CD4-positive, alpha-beta T cell treated with Interleukin-4 for 1 hour (primary cell): ENCODE data around the gene NRARP.

Source experiments
- DNase-seq, 2 donors: peaks; one replicate each; pipeline ENCODE4 v3.0.0-alpha.2; 2020 to 2022

Gene NRARP

DNA sequence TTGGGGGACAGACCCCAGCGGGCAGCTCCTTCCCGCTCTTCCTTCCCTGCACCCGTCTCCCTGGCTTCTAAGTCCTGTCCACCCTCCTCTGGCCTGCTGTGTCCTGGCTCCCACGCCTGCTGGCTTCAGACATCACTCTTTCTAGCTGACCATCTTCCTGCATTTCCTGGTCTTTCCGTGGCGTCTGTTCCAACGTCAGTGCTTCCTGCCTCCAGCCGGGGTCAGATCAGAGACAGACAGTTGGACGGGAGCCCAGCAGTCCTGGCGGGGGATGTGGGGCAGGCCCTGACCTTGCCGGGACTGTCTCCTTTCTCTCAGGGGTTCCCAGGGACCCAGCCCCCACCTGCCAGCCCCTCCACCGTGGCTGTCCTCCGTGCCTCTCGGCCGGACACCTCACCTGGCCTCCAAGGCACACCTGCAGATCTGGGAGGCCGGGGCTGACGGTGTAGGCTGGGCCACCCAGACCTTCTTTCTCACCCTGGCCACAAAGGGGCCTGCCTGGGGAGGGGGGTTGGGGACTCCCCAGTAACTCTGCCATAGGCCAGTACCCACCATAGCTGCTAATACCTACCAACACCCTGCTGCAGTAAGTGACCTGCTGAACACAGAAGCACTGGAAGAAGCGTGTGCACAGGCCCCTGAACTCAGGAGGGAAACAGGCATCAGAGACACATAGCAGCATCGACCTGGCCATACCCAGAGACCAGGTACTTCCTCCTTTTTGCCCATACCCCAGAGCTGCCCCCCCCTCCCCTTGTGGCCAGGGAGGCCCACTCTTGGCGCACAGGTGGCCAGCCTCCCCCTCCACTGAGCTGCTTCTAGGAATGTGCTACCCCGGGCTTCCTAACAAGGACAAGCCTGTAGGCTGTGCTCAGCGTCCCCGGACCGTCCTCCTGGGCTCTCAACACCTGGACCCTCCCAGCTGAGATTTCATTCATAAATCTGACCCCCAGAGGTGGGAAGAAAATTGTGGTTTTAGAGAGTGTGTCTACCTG is 5.1 kb downstream of the NRARP start:
- no peak for DNase-seq

DNA sequence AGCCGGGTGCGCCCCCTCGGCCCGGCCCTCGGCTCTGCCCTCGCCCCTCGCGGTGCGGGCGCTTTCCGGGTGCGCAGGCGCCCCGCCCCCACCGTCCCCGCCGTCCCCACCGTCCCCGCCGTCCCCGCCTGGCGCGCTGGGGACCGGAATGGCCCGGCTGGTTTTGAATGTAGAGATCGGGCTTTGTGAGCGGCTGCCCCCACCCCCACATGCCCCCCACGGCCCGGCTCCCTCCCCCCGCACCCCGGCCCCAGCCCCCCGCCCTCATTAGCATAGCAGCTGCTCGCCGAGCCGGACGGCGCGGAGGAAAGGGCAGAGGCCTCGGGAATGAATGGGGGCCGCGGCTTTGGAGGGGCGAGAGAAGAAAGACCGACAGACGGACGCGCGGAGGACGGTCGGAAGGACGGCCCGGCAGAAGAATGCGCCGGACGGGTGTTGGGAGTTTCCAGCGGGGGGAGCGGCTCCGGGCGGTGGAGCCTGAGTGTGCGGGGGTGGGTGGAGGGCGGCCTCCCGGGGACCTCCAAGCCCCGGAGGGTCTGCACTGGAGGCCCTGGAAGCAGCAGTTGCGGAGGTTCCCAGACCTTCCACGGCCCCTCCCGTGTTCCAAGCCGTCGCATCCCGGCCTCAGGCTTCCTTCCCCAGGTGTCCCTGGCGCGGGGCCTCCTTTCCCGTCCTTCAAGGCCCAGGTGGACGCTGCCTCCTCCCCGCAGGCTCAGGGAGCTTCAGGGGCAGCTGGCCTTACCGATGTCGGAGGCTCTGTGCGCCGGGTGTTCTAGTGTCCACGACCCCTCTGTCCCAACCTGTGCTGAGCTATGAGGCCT is 6.0 kb downstream of the NRARP start:
- DNase-seq, result no peak

DNA sequence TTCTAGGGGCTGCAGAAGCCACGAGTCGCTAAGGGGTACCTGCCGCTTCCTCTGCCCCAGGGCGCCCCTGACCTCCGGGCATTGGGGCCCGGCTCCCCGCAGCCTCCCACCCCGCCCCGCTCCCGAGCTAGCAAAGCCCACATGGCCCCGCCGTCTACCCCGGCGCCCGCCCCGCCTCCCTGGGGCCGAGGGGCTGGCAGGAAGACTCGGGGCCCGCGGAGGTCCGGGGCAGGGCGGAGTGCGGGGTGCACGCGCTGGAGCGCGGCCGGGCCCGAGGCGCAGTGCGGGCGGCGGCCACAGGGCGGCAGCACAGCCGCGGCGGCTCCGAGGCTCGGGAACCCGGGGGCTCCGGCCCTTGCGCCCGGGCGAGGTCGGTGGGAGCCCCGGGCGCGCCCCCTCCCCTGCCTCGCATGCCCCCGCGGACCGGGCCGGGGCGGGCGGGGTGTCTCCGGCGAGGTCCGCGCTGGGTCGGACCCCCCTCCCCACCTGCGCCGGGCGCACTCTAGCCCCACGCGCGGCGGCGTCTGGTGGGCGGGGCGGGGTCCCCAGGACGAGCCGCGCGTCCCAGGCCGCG is 6.7 kb downstream of the NRARP start:
- peak; percentile 27 to 52 for DNase-seq

DNA sequence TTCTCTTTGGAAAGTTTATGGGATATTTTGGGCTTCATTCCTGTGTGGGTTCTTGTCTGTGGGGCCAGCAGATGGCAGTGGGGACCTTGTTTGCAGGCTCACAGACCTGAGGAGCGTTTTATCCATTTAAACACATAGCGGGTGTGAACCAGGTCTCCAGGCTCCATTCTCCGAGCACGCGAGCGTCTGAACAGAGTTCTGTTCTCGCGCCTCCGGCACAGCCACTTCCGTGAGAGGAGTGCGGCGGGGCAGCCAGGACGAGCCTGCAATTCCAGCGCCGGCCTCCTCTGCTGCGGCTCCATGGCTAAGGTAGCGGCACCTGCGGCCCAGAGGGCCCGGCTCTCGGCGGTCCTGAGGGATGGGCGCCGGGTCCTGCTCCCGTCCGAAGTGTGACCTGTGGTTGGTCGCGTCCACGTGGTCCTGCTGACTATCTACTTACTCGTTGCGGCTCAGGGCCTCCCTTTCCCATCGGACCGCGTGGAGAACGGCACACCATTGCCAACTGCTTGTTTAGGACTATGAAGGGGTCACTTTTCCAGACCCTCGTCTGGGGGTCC is 7.3 kb downstream of the NRARP start:
- DNase-seq, result no peak

DNA sequence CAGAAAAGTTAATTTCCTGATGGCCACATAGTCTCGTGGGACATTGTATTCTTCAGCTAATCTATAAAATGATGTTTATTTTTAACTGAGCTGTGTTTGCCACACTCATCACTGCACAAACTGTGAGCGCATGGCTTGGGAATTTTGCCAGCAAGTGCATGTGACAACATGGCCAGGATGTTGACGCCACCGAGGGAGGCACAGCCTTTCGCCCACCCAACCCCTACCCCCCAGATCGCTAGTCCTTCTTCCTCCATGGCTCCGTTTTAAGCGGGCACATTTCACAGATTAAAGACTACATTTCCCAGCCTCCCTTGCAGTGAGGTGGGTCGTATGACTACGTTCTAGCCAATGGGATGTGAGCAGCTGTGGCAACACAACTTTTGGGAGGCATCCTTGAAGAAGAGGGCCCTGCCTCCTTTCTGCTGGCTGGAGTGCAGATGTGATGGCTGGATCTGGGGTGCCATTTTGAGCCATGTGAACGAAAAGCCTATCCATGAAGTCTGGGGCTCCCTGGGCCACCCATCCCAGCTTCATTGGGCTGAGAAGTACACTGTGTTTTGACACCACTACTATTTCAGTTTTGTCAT is 7.9 kb downstream of the NRARP start:
- DNase-seq, result peak; percentile 32 to 39

DNA sequence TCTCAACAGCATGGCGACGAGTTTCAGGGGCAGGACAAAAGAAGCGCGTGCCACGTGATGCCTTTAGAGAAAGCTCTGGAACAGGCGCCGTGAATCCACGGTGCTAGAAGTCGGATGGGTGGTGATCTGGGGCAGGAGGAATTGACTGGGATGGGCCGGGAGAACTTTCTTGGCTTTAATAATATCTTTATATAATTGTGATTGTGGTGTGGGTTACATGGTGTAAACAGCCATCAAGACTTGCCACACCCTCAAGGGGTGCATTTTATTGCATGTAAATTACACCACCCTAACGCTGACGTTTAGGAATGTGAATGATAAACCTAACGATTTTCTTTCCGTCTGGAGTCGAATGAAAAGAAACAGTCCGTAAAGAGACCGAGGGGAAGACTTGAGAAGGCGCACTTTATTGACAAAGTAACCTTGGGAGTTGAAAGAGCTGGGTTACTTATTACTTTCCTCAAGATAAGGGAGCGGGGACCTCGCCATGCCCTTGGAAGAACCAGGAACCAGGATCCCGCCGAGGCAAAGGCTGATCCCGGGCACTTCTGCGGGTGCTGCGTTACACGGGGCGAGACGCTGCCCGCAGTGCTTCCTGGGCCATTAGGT is 8.5 kb downstream of the NRARP start:
- DNase-seq, result no peak

DNA sequence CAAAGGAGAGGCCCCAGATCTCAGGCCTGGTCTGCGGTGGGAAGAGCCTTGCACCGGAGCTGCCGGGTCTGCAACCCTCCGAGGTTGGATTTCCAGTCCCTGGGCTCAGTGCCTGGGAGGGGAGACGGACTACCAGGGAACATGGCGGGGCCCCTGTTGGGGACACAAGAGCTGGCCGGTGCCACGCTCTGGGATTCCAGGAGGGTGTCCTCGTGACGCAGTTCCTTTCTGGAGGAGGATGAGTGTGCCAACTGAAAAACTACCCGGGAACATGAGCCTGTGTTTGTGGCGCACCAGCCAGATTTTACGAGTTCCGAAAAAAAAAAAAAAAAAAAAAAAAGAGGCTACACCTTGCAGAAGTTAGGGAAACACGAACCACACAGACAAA is 9.0 kb downstream of the NRARP start:
- DNase-seq, result no peak

DNA sequence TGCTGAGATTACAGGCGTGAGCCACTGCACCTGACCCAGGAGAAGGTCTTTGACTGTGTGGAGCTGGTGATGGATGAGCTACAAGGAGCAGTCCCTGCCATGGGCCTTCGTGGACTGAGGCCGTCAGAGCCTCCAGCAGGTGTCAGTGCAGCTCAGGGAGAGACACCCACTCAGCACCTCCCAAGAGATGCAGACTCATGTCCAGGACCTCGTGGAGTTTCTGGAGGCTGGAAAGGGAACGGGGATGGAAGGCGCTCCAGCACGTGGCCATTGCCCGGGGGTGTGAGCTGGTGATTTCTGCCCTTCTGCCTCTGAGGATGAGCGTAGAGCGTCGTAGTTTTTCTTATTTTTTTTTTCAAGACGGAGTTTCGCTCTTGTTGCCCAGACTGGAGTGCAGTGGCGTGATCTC is 15.1 kb downstream of the NRARP start:
- DNase-seq, result peak in 1 of 2 donors; percentile 39

DNA sequence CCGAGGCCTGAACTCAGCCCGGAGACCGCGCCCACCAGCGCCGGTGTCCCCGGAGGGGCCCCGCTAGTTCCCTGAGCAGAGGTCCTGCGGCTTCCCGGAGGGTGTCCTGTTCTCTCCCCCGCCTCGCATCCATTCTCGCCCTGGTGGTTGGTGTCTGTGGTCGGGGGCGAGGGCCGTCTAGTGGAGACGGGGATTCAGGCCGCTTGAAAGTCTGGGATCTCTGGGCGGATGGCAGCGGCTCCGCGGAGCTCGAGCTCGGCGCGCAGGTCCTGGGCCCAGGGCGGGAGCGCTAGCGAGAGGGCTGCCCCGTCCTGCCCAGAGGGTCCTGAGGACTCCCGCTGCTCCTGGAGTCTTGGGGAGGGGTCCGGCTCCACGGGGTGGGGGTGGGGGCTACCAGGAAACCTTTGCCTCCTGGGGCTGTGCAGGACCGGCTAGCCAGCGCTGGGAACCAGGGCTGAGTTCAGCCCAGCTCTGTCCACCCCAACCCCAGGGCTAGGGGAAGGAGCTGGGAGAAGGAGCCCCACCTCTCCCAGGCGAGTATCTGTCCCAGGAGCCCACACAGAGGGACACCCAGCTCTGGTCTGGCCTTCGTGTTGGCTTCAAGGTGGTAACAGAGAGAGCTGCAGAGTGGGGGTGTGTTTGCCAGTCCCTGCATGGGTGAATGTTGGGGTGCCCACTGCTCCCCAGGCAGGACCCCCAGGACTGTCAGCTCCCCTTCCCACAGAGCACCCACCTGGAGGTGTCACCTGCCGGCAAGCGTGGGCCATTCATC is 20.5 kb downstream of the NRARP start:
- DNase-seq, result no peak

DNA sequence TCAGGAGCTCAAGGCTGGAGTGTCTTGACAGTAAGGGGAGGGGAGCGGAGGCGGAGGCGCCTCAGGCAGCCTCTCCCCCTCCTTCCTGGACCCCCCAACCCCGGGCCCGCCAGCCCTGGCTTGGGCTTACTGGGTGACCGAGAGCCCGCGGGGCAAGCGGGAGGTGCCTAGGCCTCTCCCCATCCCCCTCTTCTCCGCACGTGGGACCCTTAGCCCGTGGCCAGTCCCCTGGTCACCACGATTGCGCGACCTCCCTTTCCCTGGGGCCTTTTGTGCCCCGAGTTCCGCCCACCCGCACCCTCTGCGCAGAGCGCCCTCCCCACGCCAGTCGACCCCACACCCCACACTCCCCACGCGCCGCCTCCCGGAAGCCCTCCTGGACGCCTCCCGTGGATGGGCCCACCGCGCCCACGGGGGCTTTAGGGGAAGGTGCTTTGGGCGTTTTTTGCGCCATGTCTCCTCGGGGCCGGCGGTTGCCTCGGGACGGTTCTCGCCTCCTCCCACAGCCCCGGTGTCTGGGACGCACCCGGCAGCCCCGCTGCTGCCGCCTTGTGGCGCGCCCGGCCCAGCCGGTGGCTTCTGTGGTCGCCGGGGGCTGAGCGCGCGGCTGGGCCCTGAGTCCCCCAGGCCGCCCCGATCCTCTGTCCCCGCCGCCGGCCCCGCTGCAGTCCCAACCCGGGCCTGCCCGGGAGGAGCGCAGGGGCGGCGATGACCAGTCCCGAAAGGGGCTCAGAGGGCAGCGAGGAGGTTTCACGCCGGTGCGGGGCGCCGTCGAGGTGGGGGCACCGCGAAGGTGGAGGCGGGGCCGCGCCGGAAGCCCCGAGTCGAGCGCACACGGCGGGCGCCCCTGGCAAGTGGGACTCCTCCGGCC is 21.4 kb downstream of the NRARP start:
- no peak for DNase-seq

DNA sequence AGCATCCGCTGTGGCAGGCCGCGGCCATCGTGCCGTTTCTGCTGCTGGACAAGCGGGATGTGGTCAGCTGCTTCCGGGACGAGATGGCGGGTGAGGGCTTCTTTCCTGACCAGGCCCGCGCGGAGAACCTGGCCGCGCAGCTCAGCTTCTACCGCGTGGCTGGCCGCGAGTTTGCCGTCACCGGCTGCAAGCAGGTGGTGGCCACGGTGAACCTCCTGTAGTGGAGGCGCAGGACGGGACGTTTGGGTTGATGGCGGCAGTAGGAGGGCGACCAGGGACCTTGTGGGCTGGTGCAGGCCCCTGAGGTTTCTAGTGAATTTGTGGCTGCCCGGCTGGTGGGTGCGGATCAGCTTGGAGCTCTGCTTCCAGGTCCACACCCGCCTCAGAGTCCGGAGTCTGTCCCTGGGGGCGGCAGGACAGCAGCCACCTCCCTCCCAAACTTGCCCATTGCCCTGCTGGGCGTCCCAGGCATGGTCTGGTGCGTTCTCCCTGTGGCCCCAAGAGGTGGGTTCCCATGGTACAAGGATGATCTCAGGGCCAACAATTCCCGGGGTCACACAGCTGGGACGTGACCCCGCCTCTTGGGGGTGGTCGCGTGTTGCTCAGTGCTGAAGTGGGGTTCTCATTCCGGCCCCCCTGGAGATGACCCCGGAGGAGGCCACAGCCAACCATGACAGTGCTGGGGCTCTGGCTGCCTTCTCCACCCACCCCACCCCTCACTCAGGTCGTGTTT is 22.2 kb downstream of the NRARP start:
- no peak for DNase-seq

DNA sequence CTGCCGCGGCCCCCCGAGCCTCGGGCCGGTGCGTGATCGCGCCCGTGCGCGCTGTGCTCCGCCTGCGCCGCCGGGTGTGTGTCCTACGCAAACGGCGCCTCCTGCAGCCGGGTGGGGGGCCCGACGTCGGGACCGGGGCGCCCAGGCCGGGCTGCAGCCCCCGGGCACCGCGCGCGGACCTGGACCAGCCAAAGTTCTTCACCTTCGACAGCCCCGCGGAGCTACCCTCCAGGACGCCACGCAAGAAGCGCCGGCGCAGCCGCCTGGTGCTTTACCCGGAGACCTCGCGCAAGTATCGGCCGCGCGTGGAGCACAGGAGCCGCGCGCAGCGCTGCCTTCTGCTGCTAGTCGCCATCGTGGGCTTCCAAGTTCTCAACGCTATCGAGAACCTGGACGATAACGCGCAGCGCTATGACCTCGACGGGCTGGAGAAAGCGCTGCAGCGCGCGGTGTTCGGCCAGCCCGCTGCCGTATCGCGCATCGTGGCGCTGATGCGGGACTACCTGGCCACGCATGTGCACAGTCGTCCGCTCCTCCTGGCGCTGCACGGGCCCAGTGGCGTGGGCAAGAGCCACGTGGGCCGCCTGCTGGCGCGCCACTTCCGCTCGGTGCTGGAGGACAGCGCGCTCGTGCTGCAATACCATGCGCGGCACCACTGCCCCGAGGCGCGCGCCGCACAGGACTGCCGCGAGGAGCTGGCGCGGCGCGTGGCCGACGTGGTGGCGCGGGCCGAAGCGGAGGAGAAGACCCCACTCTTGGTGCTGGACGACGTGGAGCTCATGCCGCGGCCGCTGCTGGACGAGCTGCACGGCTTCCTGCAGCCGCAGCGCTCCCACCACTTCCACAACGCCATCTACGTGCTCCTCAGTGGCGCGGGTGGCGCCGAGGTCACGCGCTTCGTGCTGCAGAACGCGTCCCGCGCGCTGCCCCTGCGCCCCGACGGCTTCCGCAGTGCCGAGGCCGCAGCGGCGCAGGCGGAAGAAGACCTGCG is 23.1 kb downstream of the NRARP start:
- no peak for DNase-seq

DNA sequence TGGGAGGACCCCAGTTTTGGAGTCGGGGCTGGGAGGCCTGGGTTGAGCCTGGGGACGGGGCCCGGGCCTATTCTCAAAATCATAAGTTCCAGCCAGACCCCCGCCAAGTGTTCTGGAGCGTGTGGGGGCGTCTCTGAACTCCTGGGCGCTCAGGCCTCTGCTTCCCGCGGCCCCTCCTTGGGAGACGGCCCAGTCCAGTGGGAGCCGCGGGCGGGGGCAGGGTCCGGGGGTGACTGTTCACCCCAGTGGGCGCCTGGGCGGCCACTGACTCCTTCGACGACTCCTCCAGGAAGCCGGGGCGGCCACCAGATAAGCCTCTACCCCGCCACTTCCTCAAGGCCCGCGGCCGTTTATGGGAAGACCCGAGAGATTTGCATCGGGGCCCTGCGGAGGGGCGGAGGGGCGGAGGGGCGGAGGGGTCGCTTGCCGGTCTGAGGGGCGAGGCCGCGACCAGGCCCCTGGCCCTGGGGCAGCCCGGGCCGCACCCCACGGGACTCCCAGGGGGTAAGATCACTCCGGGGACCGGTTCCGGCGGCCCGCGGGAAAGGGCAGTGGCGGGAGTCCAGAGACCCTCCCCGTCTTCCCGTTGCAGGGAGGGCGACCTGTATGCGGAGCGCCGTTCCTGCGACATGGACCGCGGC is 23.9 kb downstream of the NRARP start:
- DNase-seq, result no peak

DNA sequence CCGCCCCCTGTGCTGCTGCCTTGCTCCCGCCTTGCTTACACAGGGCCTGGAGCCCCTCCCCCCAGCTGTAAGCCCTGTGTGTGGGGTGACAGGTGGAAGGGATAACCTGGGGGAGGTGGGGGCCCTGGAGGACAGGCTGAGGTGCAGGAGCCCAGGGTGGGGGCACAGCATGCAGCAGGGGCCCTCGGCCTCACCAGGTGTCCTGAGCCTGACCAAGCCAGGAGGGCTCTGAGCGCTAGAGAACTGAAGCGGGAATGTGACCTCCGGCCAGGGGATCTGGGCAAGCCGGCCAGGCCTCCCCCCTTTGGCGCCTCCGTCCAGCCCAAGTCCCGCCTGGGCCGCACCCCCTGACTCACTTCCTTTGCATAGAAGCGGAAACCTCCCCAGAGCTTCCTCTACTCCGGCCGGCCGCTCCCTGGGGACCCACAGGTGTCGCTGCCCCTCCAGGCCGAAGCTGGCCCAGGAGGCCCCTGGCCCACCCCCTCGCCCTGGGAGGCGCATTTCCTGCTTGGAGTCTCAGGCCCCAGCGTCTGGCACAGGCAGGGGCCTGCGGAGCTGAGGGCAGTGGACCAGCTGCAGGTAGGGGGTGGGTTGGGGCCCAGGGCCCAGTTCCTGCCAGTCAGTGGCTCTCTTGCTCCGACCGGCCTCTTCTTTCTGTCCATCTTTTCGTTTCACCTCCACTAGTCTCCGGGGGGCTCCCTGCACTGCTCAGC is 24.6 kb downstream of the NRARP start, which contains the start of gene TOR4A:
Gene TOR4A, plus strand, starts transcription at position 398 of the 713 bp plus-strand sequence. CDS start 964 bp downstream, outside the sequence.
- DNase-seq, result peak; percentile 31 to 66

DNA sequence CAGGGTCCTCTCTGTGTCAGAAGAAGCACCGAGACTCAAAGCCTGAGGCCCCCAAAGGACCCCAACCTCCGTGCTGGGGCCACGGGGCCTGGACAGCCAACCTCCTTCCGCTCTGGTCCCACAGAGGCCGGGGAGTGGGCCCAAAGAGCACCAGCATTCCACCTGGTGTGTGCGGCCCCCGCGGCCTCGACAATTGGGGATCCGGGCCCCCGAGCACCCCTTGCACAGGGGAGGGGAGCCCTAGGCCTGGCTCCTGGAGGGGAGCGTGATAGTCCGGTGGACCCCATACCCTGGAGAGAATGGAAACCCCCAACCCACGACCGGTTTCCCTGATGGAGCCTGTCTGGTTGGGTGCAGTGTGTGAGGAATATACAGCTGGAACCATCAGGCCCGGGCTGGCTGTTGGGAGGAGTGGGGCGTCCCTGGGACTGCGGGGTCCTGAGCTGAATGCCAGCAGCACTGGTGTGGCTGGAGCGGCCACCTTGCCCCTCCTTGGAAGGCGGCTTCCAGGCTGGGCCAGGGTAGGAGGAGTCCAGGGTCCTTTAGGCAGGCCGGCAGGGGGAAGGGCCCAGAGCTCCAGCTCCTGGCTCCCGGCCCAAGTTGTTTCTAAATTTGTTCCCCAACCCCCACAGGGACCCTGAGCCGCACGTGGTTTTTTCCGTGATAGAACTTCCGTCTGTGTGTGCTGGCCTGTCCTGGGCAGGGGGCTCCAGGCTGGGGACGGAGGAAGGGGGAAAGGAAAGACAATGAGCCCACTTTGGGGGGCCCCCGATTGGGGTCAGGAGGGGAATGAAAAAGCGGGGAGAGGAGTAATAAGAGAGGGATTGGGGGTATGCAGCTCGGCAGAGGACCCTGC is 25.4 kb downstream of the NRARP start:
- DNase-seq, result no peak
